H1 (cell line): ENCODE measurements around the gene CYP27B1.

Experiments
- ASH2L ChIP-seq: fragments of 200-600, 300-600 bp; sonication (generic); IDR thresholded peaks from one replicate; pipeline ENCODE4 v1.7.1; 2017; ENCODE audit warnings: low read length
- ATF3 ChIP-seq: IDR thresholded peaks from 2 replicates; pipeline ENCODE4 v1.6.1; 2011; ENCODE audit warnings: low read depth, mild to moderate bottlenecking, low read length; ENCODE audit not compliant: insufficient read depth
- EP300 ChIP-seq, 2 experiments: IDR thresholded peaks; 1 replicate in 1 of 2; 2 replicates in 1 of 2; pipeline ENCODE4 v1.6.1; 2011 to 2012; ENCODE audit warnings: low read depth in 2 of 2, low read length in 2 of 2, mild to moderate bottlenecking in 2 of 2, borderline replicate concordance in 1 of 2, inconsistent platforms in 1 of 2, moderate library complexity in 1 of 2
- EZH2 ChIP-seq: fragments of 200-600 bp; sonication (generic); IDR thresholded peaks from 2 replicates; pipeline ENCODE4 v1.7.1; 2012; ENCODE audit warnings: low read depth, mild to moderate bottlenecking, moderate library complexity, low read length, inconsistent platforms; ENCODE audit not compliant: severe bottlenecking
- JUND ChIP-seq: IDR thresholded peaks from 2 replicates; pipeline ENCODE4 v1.6.1; 2011; ENCODE audit warnings: mild to moderate bottlenecking, improper control_type of control experiment, low read length
- NRF1 ChIP-seq: IDR thresholded peaks from 2 replicates; pipeline ENCODE4 v1.6.1; 2011; ENCODE audit warnings: mild to moderate bottlenecking, low read depth, low read length, improper control_type of control experiment
- POLR2A ChIP-seq, 2 experiments: IDR thresholded peaks; 1 replicate in 1 of 2; 2 replicates in 1 of 2; pipeline ENCODE4 v1.6.1; 2011; ENCODE audit warnings: low read depth in 2 of 2, low read length in 2 of 2, mild to moderate bottlenecking in 2 of 2; ENCODE audit errors: control extremely low read depth in 1 of 2
- POLR2AphosphoS5 ChIP-seq: IDR thresholded peaks from 2 replicates; pipeline ENCODE4 v1.6.1; 2011; ENCODE audit warnings: low read depth, low read length
- RBBP5 ChIP-seq: IDR thresholded peaks from 2 replicates; pipeline ENCODE4 v1.7.1; 2012; ENCODE audit warnings: low read depth, mild to moderate bottlenecking, inconsistent platforms, low read length, moderate library complexity, borderline replicate concordance
- RFX5 ChIP-seq: IDR thresholded peaks from 2 replicates; pipeline ENCODE4 v1.6.1; 2011; ENCODE audit warnings: low read depth, low read length, improper control_type of control experiment, borderline replicate concordance
- TAF1 ChIP-seq: IDR thresholded peaks from 2 replicates; pipeline ENCODE4 v1.6.1; 2011; ENCODE audit warnings: mild to moderate bottlenecking, low read depth, low read length
- TF ChIP-seq, protein P1 (sequence below), 3 experiments: IDR thresholded peaks; 1 replicate in 2 of 3; 2 replicates in 1 of 3; pipeline versions ENCODE4 v1.5.1 to v1.6.1; 2011; ENCODE audit warnings: low read length in 3 of 3, mild to moderate bottlenecking in 3 of 3, inconsistent platforms in 2 of 3, low read depth in 1 of 3, moderate library complexity in 1 of 3; ENCODE audit not compliant: insufficient read depth in 1 of 3; ENCODE audit errors: control extremely low read depth in 1 of 3
- TF ChIP-seq, protein P2 (sequence below): IDR thresholded peaks from 2 replicates; pipeline ENCODE4 v1.6.1; 2012; ENCODE audit warnings: low read length, inconsistent platforms

GRCh38 chr12:57813971-57814772 is 47.3 kb upstream of the CYP27B1 start:
- TF ChIP-seq POLR2A (IDR thresholded peaks at IDR 0.05; ENCODE audit: control extremely low read depth in 1 of 2, low read depth in 2 of 2, low read length in 2 of 2) = no peak
- no peak for TF ChIP-seq TAF1
- no peak for TF ChIP-seq EZH2
- TF ChIP-seq, protein P1, sequence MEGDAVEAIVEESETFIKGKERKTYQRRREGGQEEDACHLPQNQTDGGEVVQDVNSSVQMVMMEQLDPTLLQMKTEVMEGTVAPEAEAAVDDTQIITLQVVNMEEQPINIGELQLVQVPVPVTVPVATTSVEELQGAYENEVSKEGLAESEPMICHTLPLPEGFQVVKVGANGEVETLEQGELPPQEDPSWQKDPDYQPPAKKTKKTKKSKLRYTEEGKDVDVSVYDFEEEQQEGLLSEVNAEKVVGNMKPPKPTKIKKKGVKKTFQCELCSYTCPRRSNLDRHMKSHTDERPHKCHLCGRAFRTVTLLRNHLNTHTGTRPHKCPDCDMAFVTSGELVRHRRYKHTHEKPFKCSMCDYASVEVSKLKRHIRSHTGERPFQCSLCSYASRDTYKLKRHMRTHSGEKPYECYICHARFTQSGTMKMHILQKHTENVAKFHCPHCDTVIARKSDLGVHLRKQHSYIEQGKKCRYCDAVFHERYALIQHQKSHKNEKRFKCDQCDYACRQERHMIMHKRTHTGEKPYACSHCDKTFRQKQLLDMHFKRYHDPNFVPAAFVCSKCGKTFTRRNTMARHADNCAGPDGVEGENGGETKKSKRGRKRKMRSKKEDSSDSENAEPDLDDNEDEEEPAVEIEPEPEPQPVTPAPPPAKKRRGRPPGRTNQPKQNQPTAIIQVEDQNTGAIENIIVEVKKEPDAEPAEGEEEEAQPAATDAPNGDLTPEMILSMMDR (IDR thresholded peaks at IDR 0.05; ENCODE audit: control extremely low read depth in 1 of 3, insufficient read depth in 1 of 3, low read depth in 1 of 3, low read length in 3 of 3) = peak in 1 of 3 experiments; percentile 5; a peak in 1 of 4 replicates
- TF ChIP-seq JUND = no peak
- no peak for TF ChIP-seq EP300 (IDR thresholded peaks at IDR 0.05; ENCODE audit: borderline replicate concordance in 1 of 2, low read depth in 2 of 2, low read length in 2 of 2)
- no peak for TF ChIP-seq ATF3
- TF ChIP-seq, protein P2, sequence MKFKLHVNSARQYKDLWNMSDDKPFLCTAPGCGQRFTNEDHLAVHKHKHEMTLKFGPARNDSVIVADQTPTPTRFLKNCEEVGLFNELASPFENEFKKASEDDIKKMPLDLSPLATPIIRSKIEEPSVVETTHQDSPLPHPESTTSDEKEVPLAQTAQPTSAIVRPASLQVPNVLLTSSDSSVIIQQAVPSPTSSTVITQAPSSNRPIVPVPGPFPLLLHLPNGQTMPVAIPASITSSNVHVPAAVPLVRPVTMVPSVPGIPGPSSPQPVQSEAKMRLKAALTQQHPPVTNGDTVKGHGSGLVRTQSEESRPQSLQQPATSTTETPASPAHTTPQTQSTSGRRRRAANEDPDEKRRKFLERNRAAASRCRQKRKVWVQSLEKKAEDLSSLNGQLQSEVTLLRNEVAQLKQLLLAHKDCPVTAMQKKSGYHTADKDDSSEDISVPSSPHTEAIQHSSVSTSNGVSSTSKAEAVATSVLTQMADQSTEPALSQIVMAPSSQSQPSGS = no peak
- no peak for TF ChIP-seq NRF1
- no peak for TF ChIP-seq POLR2AphosphoS5
- TF ChIP-seq ASH2L = no peak
- no peak for TF ChIP-seq RFX5
- TF ChIP-seq RBBP5 = no peak
